GM21576 (cell line): ENCODE results near the gene THOC6.

Experiments
- ATAC-seq: cut with Tn5 transposase; IDR thresholded peaks from one replicate; pipeline ENCODE4 v1.9.1; 2021; ENCODE audit warnings: mild to moderate bottlenecking, moderate library complexity; ENCODE audit not compliant: unreplicated experiment

Gene THOC6

DNA sequence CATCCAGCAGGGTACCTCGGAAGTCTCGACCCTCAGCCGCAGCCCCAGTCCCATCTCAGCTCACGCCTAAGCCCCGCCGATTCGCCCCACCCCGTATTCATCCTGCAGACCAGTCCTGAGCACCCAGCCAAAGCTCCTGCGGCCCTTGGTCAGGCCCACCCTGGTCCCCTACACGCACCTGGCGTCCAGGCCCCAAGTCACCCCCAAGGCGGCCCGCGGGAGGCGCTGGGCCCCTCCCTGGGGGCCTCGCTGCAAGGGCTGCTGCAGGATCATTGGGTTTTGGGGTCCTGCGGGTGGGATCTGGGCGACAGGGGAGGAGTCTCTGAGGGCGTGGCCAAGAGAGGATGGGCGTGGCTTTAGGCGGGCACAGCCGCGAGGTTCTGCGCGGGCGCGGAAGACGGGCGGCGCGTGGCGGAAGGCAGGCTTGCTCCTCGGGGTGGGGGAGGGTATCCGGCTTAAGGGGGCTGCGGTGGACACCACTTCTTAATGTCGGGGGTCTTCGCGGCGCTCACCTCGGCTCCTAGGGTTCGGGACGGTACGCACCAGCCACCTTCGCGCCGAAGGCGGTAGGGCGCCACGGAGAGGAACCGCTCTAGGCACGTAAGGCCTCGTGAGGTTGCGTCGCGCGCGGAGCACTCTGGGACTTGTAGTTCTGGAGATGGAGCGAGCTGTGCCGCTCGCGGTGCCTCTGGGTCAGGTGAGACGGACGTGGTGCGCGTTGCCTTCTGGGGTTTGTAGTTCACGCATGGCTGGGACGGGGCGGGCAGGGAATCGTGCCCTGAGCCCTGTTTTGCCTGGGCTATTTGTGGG lies at the start of gene THOC6, which contains the start of gene HCFC1R1:
THOC6 (plus strand) TSS at position 367 of the 810 bp plus-strand sequence; CDS start at position 659, 292 bp downstream.
HCFC1R1 (minus strand) TSS at position 274 of the 810 bp plus-strand sequence; CDS start at position 273, 1 bp downstream.
- peak; percentile 71 for ATAC-seq

- ATAC-seq, result no peak
Measured at GRCh38 chr16:2974319-2975056, 49.3 kb upstream of the THOC6 start.

DNA sequence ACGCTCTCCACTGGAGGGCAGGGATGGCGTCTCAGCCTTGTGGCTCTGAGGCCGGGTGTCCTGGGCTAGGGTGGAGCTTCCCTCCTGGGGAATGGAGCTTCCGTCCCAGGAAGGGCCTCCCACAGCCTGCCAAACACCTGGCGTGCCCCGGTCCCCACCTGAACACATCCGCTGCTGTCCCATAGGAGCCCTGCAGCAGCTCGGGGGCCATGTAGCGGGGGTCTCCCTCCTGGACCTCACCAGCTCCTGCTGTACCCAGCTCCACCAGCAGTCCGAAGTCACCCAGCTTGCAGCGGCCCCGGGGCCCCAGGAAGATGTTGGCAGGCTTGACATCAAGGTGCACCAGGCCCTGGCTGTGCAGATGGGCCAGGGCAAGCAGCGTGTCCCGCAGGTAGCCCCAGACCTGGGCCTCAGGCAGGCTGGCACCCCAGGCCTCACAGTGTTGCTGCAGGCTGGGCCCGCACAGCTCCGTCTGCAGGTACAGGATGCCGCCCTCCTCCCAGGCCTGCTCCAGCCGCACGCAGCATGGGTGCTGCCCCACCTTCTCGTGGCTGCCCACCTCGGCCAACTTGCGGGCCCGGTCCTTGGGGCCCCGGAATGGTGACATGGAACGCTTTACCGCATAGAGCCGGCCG lies 48.6 kb upstream of the THOC6 start:
- ATAC-seq, result no peak

DNA sequence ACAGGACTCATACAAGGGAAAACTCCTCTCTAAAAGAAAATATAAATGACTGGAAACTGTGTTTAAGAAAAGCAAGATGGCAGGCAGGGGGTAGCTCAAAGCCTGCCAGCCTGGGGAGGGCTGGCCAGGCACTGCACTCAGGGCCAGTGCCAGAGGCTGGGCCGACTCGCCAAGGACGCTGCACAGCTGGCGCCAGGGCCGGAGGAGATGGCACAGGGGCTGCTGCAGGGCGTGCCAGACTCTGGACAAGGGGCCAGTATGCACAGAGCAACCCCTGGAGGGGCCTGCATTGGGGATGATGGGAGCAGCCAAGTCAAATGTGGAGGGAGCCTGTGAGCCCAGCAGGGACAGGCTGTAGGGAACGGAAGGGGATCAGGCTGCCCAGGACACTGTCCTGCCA lies 47.6 kb upstream of the THOC6 start:
- no peak for ATAC-seq

DNA sequence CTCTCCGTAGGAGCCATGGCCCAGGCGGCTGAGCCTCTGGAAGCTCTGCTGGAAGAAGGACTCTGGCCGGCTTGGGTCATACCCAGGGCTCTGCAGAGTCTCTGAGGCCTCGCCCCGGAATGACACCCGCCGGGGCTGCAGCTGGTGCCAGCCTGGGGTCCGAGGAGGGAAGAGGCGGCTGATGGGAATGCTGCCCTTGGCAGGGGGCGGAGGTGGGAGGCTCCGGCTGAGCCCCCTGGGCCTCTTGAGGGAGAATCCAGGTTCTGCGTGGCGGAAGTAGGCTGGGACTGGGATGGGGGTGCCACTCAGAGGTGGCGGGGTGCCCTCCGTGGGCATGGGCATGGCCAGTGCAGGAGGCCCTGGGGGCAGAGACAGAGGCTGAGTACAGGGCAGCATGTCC lies 47.2 kb upstream of the THOC6 start:
- no peak for ATAC-seq

- no peak for ATAC-seq
Measured at GRCh38 chr16:2977440-2977839, 46.4 kb upstream of the THOC6 start.

GRCh38 chr16:2979669-2980226 lies 44.1 kb upstream of the THOC6 start:
- ATAC-seq, result peak; percentile 7

DNA sequence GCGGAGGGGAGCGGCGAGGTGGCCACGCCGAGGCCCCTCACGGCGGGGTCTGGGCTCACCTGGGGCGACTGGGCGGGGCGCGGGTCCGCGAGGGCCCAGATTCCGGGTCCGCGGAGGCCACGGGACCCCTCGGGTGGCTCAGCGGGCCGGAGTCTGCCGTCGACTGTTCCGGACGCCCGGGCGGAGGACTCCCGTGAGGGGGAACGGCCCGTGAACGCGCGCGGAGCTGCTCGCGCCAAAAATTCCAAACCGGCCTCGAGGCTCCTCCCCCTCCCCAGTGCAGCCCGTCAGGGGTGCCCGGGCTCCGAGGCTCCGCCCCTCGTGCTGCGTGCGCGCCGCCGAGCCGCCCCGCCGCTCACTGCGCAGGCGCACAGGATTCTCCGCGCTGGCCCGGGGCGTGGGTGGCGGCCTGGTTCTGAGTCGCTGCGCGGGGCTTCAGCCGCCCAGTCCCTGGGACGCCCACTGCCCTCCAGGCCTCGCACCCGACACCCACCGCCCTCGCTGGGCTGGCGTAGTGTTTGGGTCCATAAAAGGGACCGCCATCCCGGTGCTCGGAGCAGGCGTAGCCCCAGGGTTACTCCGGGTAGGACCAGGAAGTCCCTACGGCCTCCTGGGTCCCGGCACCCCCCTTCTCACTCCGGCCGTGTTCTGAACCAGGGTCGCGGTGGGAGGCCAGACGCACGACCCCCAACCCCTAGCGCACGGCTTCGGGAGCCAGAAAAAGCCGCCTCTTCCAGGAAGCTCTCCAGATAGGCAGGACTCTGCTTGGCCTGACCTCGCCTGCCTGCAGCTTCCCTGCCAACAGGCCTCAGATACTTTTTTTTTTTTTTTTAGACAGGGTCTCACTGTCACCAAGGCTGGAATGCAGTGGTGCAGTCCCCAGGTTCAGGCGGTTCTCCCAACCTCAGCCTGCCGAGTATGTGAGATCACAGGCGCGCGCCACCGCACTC lies 43.3 kb upstream of the THOC6 start, which contains the start of gene PKMYT1:
PKMYT1 (minus strand) TSS at position 220 of the 950 bp plus-strand sequence. CDS start 789 bp downstream, outside the sequence.
- peak; percentile 53 for ATAC-seq

DNA sequence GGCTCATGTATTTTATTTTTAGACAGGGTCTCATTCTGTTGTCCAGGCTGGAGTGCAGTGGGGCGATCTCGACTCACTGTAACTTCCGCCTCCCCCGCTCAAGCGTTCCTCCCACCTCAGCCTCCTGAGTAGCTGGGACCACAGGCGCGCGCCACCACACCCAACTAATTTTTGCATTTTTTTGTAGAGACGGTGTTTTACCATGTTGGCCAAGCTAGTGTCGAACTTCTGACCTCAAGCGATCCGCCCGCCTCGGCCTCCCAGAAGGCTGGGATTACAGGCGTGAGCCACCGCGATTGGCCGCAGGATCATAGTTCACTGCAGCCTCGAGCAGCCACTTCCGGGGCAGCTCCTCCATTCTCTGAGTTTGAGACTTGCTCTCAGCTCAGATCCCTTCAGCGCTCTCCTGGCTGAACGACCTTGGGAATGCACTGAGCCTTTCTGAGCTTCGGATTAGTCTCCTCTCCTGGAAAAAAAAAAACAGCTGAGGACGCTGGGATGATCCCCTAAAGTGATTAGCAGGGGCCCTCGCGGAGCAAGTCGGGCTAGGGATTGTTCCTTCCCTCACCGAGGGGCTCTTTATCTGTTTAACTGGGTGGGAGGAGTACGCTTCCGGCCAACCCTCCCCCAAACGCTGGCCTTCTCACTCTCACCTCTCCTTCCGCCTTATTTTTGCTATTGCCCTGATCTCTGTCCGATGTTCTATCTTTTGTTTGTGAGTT lies 42.5 kb upstream of the THOC6 start:
- no peak for ATAC-seq

GRCh38 chr16:2981899-2982250 lies 42.0 kb upstream of the THOC6 start:
- ATAC-seq, result no peak

- ATAC-seq, result no peak
Measured at GRCh38 chr16:2982402-2982801, 41.4 kb upstream of the THOC6 start.

- no peak for ATAC-seq
Measured at GRCh38 chr16:2983706-2984136, 40.1 kb upstream of the THOC6 start.

- ATAC-seq, result no peak
Measured at GRCh38 chr16:2985462-2985861, 38.4 kb upstream of the THOC6 start.

DNA sequence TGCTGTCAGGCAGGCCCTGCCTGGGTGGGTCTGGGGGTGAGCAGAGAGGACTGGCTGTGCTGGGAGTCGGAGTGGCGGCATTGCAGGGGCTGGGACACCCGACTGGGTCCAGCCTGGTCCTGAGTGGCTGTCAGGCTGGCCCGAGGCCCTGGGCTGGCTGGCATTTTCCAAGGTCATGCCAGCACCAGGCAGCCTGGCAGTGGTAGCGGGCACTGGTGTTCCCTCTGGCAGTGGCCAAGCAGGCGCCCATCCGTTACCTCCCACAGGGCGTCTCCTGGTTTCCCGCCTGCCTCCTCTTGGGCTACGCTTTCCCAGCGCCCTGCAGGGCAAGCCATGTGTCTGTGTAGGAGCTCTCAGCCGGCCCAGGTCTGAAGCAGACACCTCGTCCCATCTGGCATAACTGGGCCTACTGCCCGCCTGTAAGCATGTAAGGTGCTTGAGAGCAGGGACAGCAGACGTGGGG lies 37.9 kb upstream of the THOC6 start:
- ATAC-seq, result no peak

GRCh38 chr16:2986623-2987188 lies 37.1 kb upstream of the THOC6 start:
- ATAC-seq, result no peak

DNA sequence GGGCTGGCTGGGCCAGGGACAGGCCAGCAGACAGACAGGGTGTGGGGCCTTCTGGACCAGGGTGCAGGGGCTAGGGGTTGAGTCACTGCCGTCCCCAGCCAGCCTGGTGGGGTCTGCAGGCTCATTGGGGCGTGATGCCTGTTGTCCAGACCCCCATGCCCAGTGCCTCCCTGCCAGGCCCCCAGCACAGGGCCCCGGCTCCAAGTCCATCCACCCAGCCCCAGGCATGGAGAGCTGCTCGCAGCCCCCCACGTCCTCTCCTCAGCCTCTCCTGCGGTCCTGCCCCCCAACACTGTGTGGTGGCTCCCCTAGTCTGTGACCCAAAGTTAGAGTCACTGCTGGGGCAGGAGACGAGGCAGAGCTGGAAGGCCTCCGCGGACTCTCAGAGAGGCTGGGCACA lies 36.5 kb upstream of the THOC6 start:
- ATAC-seq, result no peak

DNA sequence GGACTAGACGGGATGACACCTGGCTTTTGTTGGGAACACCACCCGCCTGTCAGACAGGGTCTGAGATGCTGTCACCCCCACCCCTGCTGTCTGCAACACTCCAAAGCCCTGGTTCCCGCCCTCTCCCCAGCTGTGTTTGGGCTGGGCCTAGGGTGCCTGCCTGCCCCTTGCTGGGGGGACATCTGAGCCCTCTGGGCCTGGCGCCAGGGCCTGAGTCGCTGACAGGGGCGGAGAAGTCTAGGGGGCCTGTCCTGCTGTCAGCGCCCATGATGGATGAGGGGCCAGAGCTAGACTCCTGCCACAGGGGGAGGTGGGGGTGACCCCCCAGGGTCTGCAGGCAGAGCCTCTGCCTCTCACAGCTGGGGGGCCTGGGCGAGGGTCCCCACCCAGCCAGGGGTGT lies 36.0 kb upstream of the THOC6 start:
- ATAC-seq, result no peak

GRCh38 chr16:2988590-2989099 lies 35.2 kb upstream of the THOC6 start:
- no peak for ATAC-seq

DNA sequence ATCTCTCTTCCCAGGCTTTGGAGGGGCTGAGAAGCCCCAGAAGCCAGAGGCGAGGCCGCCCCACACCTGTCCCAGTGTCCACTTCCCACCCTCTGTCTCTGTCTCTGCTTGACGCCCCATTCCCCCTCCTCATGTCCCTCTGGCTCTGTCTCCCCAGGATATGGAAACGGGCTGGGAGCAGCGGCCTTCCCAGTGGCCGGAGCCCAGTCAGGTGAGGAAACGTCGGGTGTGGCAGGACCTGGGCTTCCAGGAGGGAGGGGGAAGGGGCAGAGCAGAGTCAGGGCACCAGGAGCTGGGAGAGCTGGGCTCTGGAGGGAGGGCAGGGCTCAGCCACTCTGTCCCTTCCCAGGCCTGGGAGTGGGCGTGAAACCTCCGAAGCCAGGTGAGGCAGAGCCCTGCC lies 32.9 kb upstream of the THOC6 start:
- no peak for ATAC-seq
